Trophoblast cell (in vitro differentiated cells and primary cell): ENCODE results near the gene PARVA.

Source experiments
- DNase-seq, 2 donors: peaks; one replicate each; pipeline ENCODE4 v3.0.0-alpha.2; 2016
- H2AFZ ChIP-seq: 2 replicates; pipeline ENCODE4 v1.6.1; 2013; ENCODE audit warnings: low read length, moderate library complexity, mild to moderate bottlenecking; ENCODE audit not compliant: insufficient read depth, poor library complexity
- H2AK5ac ChIP-seq: 2 replicates; pipeline ENCODE4 v1.6.1; 2013; ENCODE audit warnings: mild to moderate bottlenecking, low read length
- H2BK120ac ChIP-seq: 2 replicates; pipeline ENCODE4 v1.6.1; 2013; ENCODE audit warnings: low read length, mild to moderate bottlenecking, moderate library complexity; ENCODE audit not compliant: insufficient read depth, poor library complexity
- H2BK12ac ChIP-seq: 2 replicates; pipeline ENCODE4 v1.6.1; 2013; ENCODE audit warnings: mild to moderate bottlenecking, low read length, moderate library complexity
- H2BK5ac ChIP-seq: 2 replicates; pipeline ENCODE4 v1.6.1; 2013; ENCODE audit warnings: low read length, low read depth, moderate library complexity, mild to moderate bottlenecking; ENCODE audit not compliant: poor library complexity
- H3K14ac ChIP-seq: 2 replicates; pipeline ENCODE4 v1.6.1; 2013; ENCODE audit warnings: mild to moderate bottlenecking, low read length
- H3K18ac ChIP-seq: 2 replicates; pipeline ENCODE4 v1.6.1; 2013; ENCODE audit warnings: mild to moderate bottlenecking, low read length
- H3K23ac ChIP-seq: 2 replicates; pipeline ENCODE4 v1.6.1; 2013; ENCODE audit warnings: low read length
- H3K27ac ChIP-seq: 2 replicates; pipeline ENCODE4 v1.5.1; 2013; ENCODE audit warnings: low read depth, mild to moderate bottlenecking, inconsistent platforms, low read length, moderate library complexity
- H3K27me3 ChIP-seq: 2 replicates; pipeline ENCODE4 v1.6.1; 2013; ENCODE audit warnings: inconsistent platforms, mild to moderate bottlenecking, low read length, moderate library complexity; ENCODE audit not compliant: insufficient read depth
- H3K36me3 ChIP-seq, 2 experiments: 1 replicate in 1 of 2; 2 replicates in 1 of 2; pipeline ENCODE4 v1.6.1; 2013; ENCODE audit warnings: low read length in 2 of 2, mild to moderate bottlenecking in 2 of 2, moderate library complexity in 1 of 2; ENCODE audit not compliant: insufficient read depth in 2 of 2, control insufficient read depth in 1 of 2
- H3K4ac ChIP-seq: 2 replicates; pipeline ENCODE4 v1.6.1; 2013; ENCODE audit warnings: low read depth, mild to moderate bottlenecking, low read length, moderate library complexity
- H3K4me1 ChIP-seq, 2 experiments: 1 replicate in 1 of 2; 2 replicates in 1 of 2; pipeline ENCODE4 v1.6.1; 2013; ENCODE audit warnings: low read length in 2 of 2, mild to moderate bottlenecking in 2 of 2, moderate library complexity in 1 of 2; ENCODE audit not compliant: insufficient read depth in 2 of 2, control insufficient read depth in 1 of 2
- H3K4me2 ChIP-seq: 2 replicates; pipeline ENCODE4 v1.6.1; 2013; ENCODE audit warnings: inconsistent platforms, mild to moderate bottlenecking, low read length, moderate library complexity
- H3K4me3 ChIP-seq: 2 replicates; pipeline ENCODE4 v1.5.1; 2013; ENCODE audit warnings: mild to moderate bottlenecking, low read depth, low read length, inconsistent platforms
- H3K79me1 ChIP-seq: one replicate; pipeline ENCODE4 v1.6.1; 2013; ENCODE audit warnings: low read length
- H3K79me2 ChIP-seq: 2 replicates; pipeline ENCODE4 v1.6.1; 2013; ENCODE audit warnings: low read length, mild to moderate bottlenecking; ENCODE audit not compliant: control insufficient read depth, insufficient read depth, poor library complexity
- H3K9ac ChIP-seq: 2 replicates; pipeline ENCODE4 v1.6.1; 2013; ENCODE audit warnings: mild to moderate bottlenecking, low read length
- H3K9me3 ChIP-seq: 2 replicates; pipeline ENCODE4 v1.6.1; 2013; ENCODE audit warnings: low read depth, mild to moderate bottlenecking, control low read depth, inconsistent platforms, low read length; ENCODE audit not compliant: insufficient read depth
- H4K12ac ChIP-seq: 2 replicates; pipeline ENCODE4 v1.6.1; 2013; ENCODE audit warnings: low read depth, mild to moderate bottlenecking, low read length, moderate library complexity
- H4K8ac ChIP-seq: 2 replicates; pipeline ENCODE4 v1.6.1; 2013; ENCODE audit warnings: low read depth, mild to moderate bottlenecking, low read length, moderate library complexity
- H4K91ac ChIP-seq: one replicate; pipeline ENCODE4 v1.6.1; 2013; ENCODE audit warnings: low read depth, mild to moderate bottlenecking, low read length, moderate library complexity
- WGBS: extraction: QIAGEN DNeasy Blood & Tissue Kit; methylation state at CpG from one replicate; pipeline ENCODE4 v1.1.7; 2013; ENCODE audit warnings: missing lambda C conversion rate; ENCODE audit not compliant: insufficient read length, insufficient coverage; ENCODE audit errors: extremely low coverage; 5-methylcytosine and 5-hydroxymethylcytosine counted together

Gene PARVA

GRCh38 chr11:12444601-12445000 lies 67.2 kb downstream of the PARVA start:
- peaks cover 2% of the 10 kb centered on the region for H3K79me1 ChIP-seq
- DNase-seq, result peak; percentile 72 to 92
- peaks cover 0 to 5% of the 10 kb centered on the region in 2 experiments for H3K36me3 ChIP-seq
- no peaks in the 10 kb centered on the region for H3K9me3 ChIP-seq
- H3K18ac ChIP-seq, result no peak overlapping the region
- no peak overlapping the region for H3K9ac ChIP-seq
- no peak overlapping the region for H3K4me3 ChIP-seq
- no peak overlapping the region for H4K8ac ChIP-seq
- H2BK120ac ChIP-seq, result no peak overlapping the region
- H3K14ac ChIP-seq, result no peak overlapping the region
- H4K91ac ChIP-seq, result no peak overlapping the region
- WGBS, result no CpG with 5 or more reads among the region's 2 CpGs
- H3K27ac ChIP-seq, result no peak overlapping the region
- H4K12ac ChIP-seq, result no peak overlapping the region
- H2AFZ ChIP-seq, result no peak overlapping the region
- H3K4me1 ChIP-seq, result peaks cover 0 to 4% of the 10 kb centered on the region in 2 experiments
- no peaks in the 10 kb centered on the region for H3K79me2 ChIP-seq
- no peak overlapping the region for H2BK12ac ChIP-seq
- no peak overlapping the region for H3K4me2 ChIP-seq
- H2AK5ac ChIP-seq, result no peak overlapping the region
- H2BK5ac ChIP-seq, result no peak overlapping the region
- H3K23ac ChIP-seq, result no peak overlapping the region
- no peaks in the 10 kb centered on the region for H3K27me3 ChIP-seq
- no peak overlapping the region for H3K4ac ChIP-seq

GRCh38 chr11:12445001-12445400 lies 67.6 kb downstream of the PARVA start:
- no peak overlapping the region for H2AK5ac ChIP-seq
- no peak overlapping the region for H3K4me3 ChIP-seq
- no peak overlapping the region for H4K91ac ChIP-seq
- H4K8ac ChIP-seq, result no peak overlapping the region
- H3K9ac ChIP-seq, result no peak overlapping the region
- peaks cover 0 to 5% of the 10 kb centered on the region in 2 experiments for H3K36me3 ChIP-seq
- H3K79me1 ChIP-seq, result peaks cover 2% of the 10 kb centered on the region
- no peaks in the 10 kb centered on the region for H3K27me3 ChIP-seq
- H3K9me3 ChIP-seq, result no peaks in the 10 kb centered on the region
- no peak overlapping the region for H2BK5ac ChIP-seq
- DNase-seq, result no peak
- H3K23ac ChIP-seq, result no peak overlapping the region
- H3K27ac ChIP-seq, result no peak overlapping the region
- H3K4me1 ChIP-seq, result peaks cover 0 to 5% of the 10 kb centered on the region in 2 experiments
- no peak overlapping the region for H3K14ac ChIP-seq
- no peak overlapping the region for H3K4me2 ChIP-seq
- H2BK120ac ChIP-seq, result no peak overlapping the region
- H2BK12ac ChIP-seq, result no peak overlapping the region
- WGBS, result no CpG with 5 or more reads among the region's 2 CpGs
- no peaks in the 10 kb centered on the region for H3K79me2 ChIP-seq
- no peak overlapping the region for H2AFZ ChIP-seq
- H4K12ac ChIP-seq, result no peak overlapping the region
- H3K4ac ChIP-seq, result no peak overlapping the region
- H3K18ac ChIP-seq, result no peak overlapping the region

- H3K4me2 ChIP-seq, result no peak overlapping the region
- no peaks in the 10 kb centered on the region for H3K79me2 ChIP-seq
- peaks cover 2% of the 10 kb centered on the region for H3K79me1 ChIP-seq
- no peak overlapping the region for H3K18ac ChIP-seq
- H3K9ac ChIP-seq, result no peak overlapping the region
- no peak overlapping the region for H2AFZ ChIP-seq
- no peak overlapping the region for H3K27ac ChIP-seq
- H4K12ac ChIP-seq, result no peak overlapping the region
- no peak overlapping the region for H2BK120ac ChIP-seq
- H3K14ac ChIP-seq, result no peak overlapping the region
- no peaks in the 10 kb centered on the region for H3K27me3 ChIP-seq
- no peak for DNase-seq
- H3K4me1 ChIP-seq, result peaks cover 7 to 14% of the 10 kb centered on the region in 2 experiments
- H4K91ac ChIP-seq, result no peak overlapping the region
- no peak overlapping the region for H4K8ac ChIP-seq
- no peak overlapping the region for H3K4ac ChIP-seq
- H3K36me3 ChIP-seq, result peaks cover 0 to 5% of the 10 kb centered on the region in 2 experiments
- no peak overlapping the region for H2BK12ac ChIP-seq
- no peaks in the 10 kb centered on the region for H3K9me3 ChIP-seq
- no peak overlapping the region for H2BK5ac ChIP-seq
- H2AK5ac ChIP-seq, result no peak overlapping the region
- no peak overlapping the region for H3K4me3 ChIP-seq
- no peak overlapping the region for H3K23ac ChIP-seq
These were observed 69.5 kb downstream of the PARVA start for GRCh38 chr11:12446863-12447262.

- no CpG with 5 or more reads among the region's 9 CpGs for WGBS
These were observed 71.0 kb downstream of the PARVA start for GRCh38 chr11:12448131-12448939.

More at GRCh38 chr11:12448131-12448939, 71.0 kb downstream of the PARVA start:
- H3K9ac ChIP-seq, result no peak overlapping the region
- H2BK12ac ChIP-seq, result no peak overlapping the region
- H3K23ac ChIP-seq, result no peak overlapping the region
- H3K36me3 ChIP-seq, result peaks cover 0 to 5% of the 10 kb centered on the region in 2 experiments
- H4K12ac ChIP-seq, result no peak overlapping the region
- no peaks in the 10 kb centered on the region for H3K27me3 ChIP-seq
- DNase-seq, result peak in 1 of 2 donors; percentile 19
- no peak overlapping the region for H3K4me2 ChIP-seq
- H3K14ac ChIP-seq, result no peak overlapping the region
- H4K8ac ChIP-seq, result no peak overlapping the region
- H3K18ac ChIP-seq, result peak overlapping the region; percentile 18
- H3K4ac ChIP-seq, result no peak overlapping the region
- peaks cover 3% of the 10 kb centered on the region for H3K79me2 ChIP-seq
- no peak overlapping the region for H2AK5ac ChIP-seq
- H3K4me1 ChIP-seq, result peaks cover 10 to 17% of the 10 kb centered on the region in 2 experiments
- H4K91ac ChIP-seq, result no peak overlapping the region
- peak overlapping the region; percentile 40 for H2AFZ ChIP-seq
- H3K4me3 ChIP-seq, result no peak overlapping the region
- H3K27ac ChIP-seq, result no peak overlapping the region
- H3K79me1 ChIP-seq, result peaks cover 2% of the 10 kb centered on the region
- no peak overlapping the region for H2BK5ac ChIP-seq
- H3K9me3 ChIP-seq, result no peaks in the 10 kb centered on the region
- H2BK120ac ChIP-seq, result no peak overlapping the region
